Prostate gland (tissue), 2 donors: ENCODE results near the gene OR51B4. TPM values are rescaled to one million over a fixed set of nuclear protein-coding genes. Genes with fewer than 3 reads are reported as not detected.
"Not testable (repeated sequence)": the region's sequence is repeated elsewhere in the genome, so short reads cannot be mapped to it uniquely, and the experiment has no call there.

Experiments
- DNase-seq: peaks from one replicate; pipeline ENCODE4 v3.0.0-alpha.2; 2019; ENCODE audit warnings: low spot score
- H3K27ac ChIP-seq, 2 donors: fragments of 200-600 bp; sonication (generic); 2 replicates each; pipeline ENCODE4 v1.5.1; 2017 to 2019
- H3K27me3 ChIP-seq: fragments of 200-600 bp; sonication (generic); replicated peaks from 2 replicates; pipeline ENCODE4 v1.5.1; 2019; ENCODE audit not compliant: insufficient read depth
- H3K36me3 ChIP-seq, 2 donors: fragments of 200-600 bp; sonication (generic); 1 replicate in 1 of 2; 2 replicates in 1 of 2; pipeline versions ENCODE4 v1.5.1 to v1.8.1; 2017 to 2019
- H3K4me1 ChIP-seq: fragments of 200-600 bp; sonication (generic); replicated peaks from 2 replicates; pipeline ENCODE4 v1.5.1; 2019
- H3K4me3 ChIP-seq, 2 donors: fragments of 200-600 bp; sonication (generic); 2 replicates each; pipeline ENCODE4 v1.5.1; 2017 to 2019
- H3K9me3 ChIP-seq: fragments of 200-600 bp; sonication (generic); 2 replicates; pipeline ENCODE4 v1.5.1; 2017
- CTCF ChIP-seq, 4 experiments: fragments of 200-600 bp in 2 of 4; fragments of 450-650 bp in 2 of 4; sonication (generic) in 2 of 4; IDR thresholded peaks; 1 replicate in 3 of 4; 2 replicates in 1 of 4; pipeline ENCODE4 v1.5.1; 2016 to 2019; ENCODE audit warnings: antibody characterized with exemption in 4 of 4, mild to moderate bottlenecking in 2 of 4, moderate library complexity in 2 of 4
- POLR2A ChIP-seq: fragments of 450-650 bp; IDR thresholded peaks from one replicate; pipeline ENCODE4 v1.6.1; 2016; ENCODE audit warnings: antibody characterized with exemption, mild to moderate bottlenecking
- POLR2AphosphoS5 ChIP-seq: sonication (generic); formaldehyde crosslinking; IDR thresholded peaks from one replicate; pipeline ENCODE4 v1.6.1; 2017; ENCODE audit warnings: antibody characterized with exemption
- WGBS: methylation state at CpG from one replicate; pipeline ENCODE4 v1.1.5; 2018; 5-methylcytosine and 5-hydroxymethylcytosine counted together
- intact Hi-C: fragments of 100-400 bp; cut with DNase I; formaldehyde crosslinking; loops from one replicate; pipeline ENCODE4 v1.14.2; 2022
- total RNA-seq, 2 donors: library from RNA; depleted of rRNA; stranded (reverse); fragments of >200 nt; gene quantifications; one replicate each; pipeline ENCODE4 v1.1.0, GENCODE V29; 2016

The OR51B4 gene
- total RNA-seq, 2 donors from 2014 or later: not detected

- no peak for DNase-seq
These were observed 35.9 kb downstream of the OR51B4 start for GRCh38 chr11:5265832-5266231.

GRCh38 chr11:5258543-5259262 lies 43.0 kb downstream of the OR51B4 start:
- no peak for TF ChIP-seq POLR2AphosphoS5
- no peak for TF ChIP-seq POLR2A
- TF ChIP-seq CTCF (IDR thresholded peaks at IDR 0.05): no peak
- Histone ChIP-seq H3K27ac (no peak overlapping the region), H3K27me3 (no peaks in the 10 kb centered on the region), H3K9me3 (no peaks in the 10 kb centered on the region), H3K4me3 (no peak overlapping the region), H3K4me1 (no peaks in the 10 kb centered on the region), H3K36me3 (no peaks in the 10 kb centered on the region)
- WGBS: 74% methylated on average over 7 of the region's 7 CpGs
- DNase-seq: no peak
- intact Hi-C loops: no loop called here

More at GRCh38 chr11:5265832-5266231, 35.9 kb downstream of the OR51B4 start:
- Histone ChIP-seq H3K27me3 (no peaks in the 10 kb centered on the region), H3K4me1 (no peaks in the 10 kb centered on the region), H3K27ac (no peak overlapping the region), H3K4me3 (no peak overlapping the region), H3K36me3 (no peaks in the 10 kb centered on the region), H3K9me3 (no peaks in the 10 kb centered on the region)
- TF ChIP-seq CTCF (IDR thresholded peaks at IDR 0.05) (no peak), POLR2A (no peak), POLR2AphosphoS5 (no peak)
- intact Hi-C loops: no loop called here
- WGBS: 64% methylated on average over 2 of the region's 2 CpGs

GRCh38 chr11:5257296-5257695 lies 44.5 kb downstream of the OR51B4 start:
- no peak for TF ChIP-seq POLR2A
- no peak for TF ChIP-seq POLR2AphosphoS5
- TF ChIP-seq CTCF (IDR thresholded peaks at IDR 0.05): no peak
- no peak for DNase-seq
- Histone ChIP-seq H3K4me1 (no peaks in the 10 kb centered on the region), H3K4me3 (no peak overlapping the region), H3K27ac (no peak overlapping the region), H3K36me3 (no peaks in the 10 kb centered on the region), H3K27me3 (no peaks in the 10 kb centered on the region), H3K9me3 (no peaks in the 10 kb centered on the region)
- 22% methylated on average over 2 of the region's 2 CpGs for WGBS
- intact Hi-C loops: no loop called here

- DNase-seq, H3K27ac ChIP-seq, intact Hi-C loops, H3K9me3 ChIP-seq, H3K36me3 ChIP-seq, H3K27me3 ChIP-seq, H3K4me1 ChIP-seq, H3K4me3 ChIP-seq: not testable (repeated sequence)
- WGBS: 74% methylated on average over 4 of the region's 9 CpGs
These were observed 46.9 kb downstream of the OR51B4 start, which contains the start of gene HBG2 for GRCh38 chr11:5254646-5255413. Gene HBG2 (minus strand): TSS chr11:5254781. CDS start chr11:5254728, 53 bp downstream.

- H3K4me1 ChIP-seq, H3K36me3 ChIP-seq, DNase-seq, H3K27ac ChIP-seq, H3K4me3 ChIP-seq, H3K27me3 ChIP-seq, intact Hi-C loops, H3K9me3 ChIP-seq: not testable (repeated sequence)
- 95% methylated on average over 2 of the region's 2 CpGs for WGBS
These were observed 47.7 kb downstream of the OR51B4 start for GRCh38 chr11:5254023-5254422.

GRCh38 chr11:5253440-5253839 lies 48.3 kb downstream of the OR51B4 start:
- H3K27ac ChIP-seq, H3K9me3 ChIP-seq, H3K36me3 ChIP-seq, H3K27me3 ChIP-seq, H3K4me3 ChIP-seq, DNase-seq, intact Hi-C loops, H3K4me1 ChIP-seq: not testable (repeated sequence)
- 87% methylated on average over 5 of the region's 5 CpGs for WGBS
